GM13977 (cell line): ENCODE data around the gene MAD1L1.

Experiments
- DNase-seq: peaks from one replicate; pipeline ENCODE4 v3.0.0; 2012; ENCODE audit warnings: low spot score
- in situ Hi-C: fragments of 300-500 bp; cut with MboI; formaldehyde crosslinking; loops from one replicate; pipeline ENCODE4 v1.12.0; 2022; ENCODE audit warnings: low sequenced_read_pairs, low pct_unique_long_range_greater_than_20kb, mixed read lengths, inconsistent platforms; ENCODE audit not compliant: unreplicated experiment
- TF ChIP-seq, protein P1 (sequence below): IDR thresholded peaks from 2 replicates; pipeline ENCODE4 v1.5.1; 2012; ENCODE audit warnings: mild to moderate bottlenecking, control low read depth; ENCODE audit not compliant: insufficient read depth; ENCODE audit errors: extremely low read depth, missing control alignments

Gene MAD1L1

DNA sequence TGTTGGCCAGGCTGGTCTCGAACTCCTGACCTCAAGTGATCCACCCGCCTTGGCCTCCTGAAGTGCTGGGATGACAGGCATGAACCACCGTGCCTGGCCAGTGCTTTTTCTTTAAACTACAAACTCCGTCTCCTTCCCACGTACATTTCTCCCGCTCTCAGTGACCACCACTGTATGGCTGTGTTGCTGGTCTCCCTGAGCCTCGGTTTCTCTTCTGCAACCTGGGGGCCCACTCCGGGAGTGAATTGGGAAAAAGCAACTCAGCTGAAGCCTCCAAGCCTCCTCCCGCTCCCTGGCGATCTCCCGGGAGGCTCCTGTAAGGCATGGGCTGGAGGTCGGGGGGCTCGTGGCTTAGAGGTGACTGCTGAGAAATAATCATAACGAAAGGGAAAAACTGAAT lies 426.4 kb downstream of the MAD1L1 start:
- no peak for DNase-seq
- in situ Hi-C loops = no loop called here
- TF ChIP-seq, protein P1, sequence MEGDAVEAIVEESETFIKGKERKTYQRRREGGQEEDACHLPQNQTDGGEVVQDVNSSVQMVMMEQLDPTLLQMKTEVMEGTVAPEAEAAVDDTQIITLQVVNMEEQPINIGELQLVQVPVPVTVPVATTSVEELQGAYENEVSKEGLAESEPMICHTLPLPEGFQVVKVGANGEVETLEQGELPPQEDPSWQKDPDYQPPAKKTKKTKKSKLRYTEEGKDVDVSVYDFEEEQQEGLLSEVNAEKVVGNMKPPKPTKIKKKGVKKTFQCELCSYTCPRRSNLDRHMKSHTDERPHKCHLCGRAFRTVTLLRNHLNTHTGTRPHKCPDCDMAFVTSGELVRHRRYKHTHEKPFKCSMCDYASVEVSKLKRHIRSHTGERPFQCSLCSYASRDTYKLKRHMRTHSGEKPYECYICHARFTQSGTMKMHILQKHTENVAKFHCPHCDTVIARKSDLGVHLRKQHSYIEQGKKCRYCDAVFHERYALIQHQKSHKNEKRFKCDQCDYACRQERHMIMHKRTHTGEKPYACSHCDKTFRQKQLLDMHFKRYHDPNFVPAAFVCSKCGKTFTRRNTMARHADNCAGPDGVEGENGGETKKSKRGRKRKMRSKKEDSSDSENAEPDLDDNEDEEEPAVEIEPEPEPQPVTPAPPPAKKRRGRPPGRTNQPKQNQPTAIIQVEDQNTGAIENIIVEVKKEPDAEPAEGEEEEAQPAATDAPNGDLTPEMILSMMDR = no peak

DNA sequence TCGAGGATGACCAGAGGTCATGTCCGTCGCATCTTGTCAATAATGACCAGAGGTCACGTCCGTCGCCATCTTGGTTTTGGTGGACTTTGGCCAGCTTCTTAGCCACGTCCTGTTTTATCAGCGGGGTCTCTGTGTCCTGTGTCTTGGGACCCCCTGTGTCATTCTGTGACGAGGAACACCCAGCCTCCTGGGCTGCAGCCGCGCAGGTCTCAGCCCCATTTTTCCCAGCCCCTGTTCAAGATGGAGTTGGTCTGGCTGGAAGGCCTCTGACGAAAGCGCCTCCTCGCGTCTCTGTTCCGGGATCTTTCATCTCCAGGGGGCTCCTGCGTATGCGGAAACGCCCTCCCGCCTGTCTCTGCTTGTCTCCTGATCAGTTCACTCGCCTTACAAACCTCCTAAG lies 428.4 kb downstream of the MAD1L1 start:
- in situ Hi-C loops = no loop called here
- TF ChIP-seq, protein P1 = no peak
- no peak for DNase-seq

GRCh38 chr7:1802899-1803298 lies 429.8 kb downstream of the MAD1L1 start:
- TF ChIP-seq, protein P1 = no peak
- no peak for DNase-seq
- in situ Hi-C loops = no loop called here

GRCh38 chr7:1800902-1801301 lies 431.8 kb downstream of the MAD1L1 start:
- TF ChIP-seq, protein P1 = no peak
- DNase-seq = no peak
- in situ Hi-C loops = no loop called here

DNA sequence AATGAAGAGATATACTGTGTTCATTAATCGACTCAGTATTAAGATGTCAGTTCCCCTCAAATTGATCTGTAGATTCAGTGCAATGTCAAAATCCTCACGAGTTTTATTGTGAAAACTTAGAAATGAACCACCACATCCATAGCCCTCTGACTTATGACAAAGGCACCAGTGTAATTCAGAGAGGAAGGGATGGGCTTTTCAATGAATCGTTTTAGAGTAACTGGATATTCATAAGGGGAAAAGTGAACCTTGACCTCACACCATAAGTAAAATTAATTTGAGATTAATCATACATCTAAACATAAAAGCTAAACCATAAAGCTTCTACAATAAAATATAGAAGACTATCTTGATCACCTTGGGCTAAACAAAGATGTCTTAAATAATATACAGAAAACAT lies 434.6 kb downstream of the MAD1L1 start:
- DNase-seq = no peak
- TF ChIP-seq, protein P1 = no peak
- in situ Hi-C loops = no loop called here

DNA sequence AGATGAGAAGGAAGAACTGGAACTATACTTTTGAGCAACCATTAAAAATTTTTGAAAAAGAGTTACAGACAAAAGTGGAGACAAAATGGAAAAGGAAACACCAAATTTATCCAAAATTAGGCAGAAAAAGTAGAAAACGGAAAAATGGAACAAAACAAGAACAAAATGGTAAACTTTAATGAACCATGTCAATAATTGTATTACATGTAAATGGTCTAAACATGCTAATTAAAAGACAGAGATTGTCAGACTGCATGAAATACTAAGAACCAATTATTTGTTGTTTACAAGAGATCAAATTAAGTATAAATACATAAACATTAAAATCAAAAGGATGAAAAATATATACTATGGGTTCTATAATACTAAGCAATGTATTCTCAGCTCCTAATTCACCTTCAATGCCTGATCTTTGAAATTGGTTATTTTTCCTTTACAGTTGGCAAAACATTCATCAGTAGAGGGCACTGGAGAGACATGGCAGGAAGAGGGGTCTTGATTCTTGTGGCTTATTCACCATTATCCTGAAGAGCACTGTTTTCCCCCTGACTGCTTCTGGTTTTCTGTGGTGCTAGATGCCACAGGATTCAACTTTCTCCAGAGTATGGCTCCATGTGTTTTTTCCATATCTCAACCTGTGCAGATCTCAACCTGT lies 437.7 kb downstream of the MAD1L1 start:
- in situ Hi-C loops = no loop called here
- TF ChIP-seq, protein P1 = peak; percentile 50
- DNase-seq = no peak

DNA sequence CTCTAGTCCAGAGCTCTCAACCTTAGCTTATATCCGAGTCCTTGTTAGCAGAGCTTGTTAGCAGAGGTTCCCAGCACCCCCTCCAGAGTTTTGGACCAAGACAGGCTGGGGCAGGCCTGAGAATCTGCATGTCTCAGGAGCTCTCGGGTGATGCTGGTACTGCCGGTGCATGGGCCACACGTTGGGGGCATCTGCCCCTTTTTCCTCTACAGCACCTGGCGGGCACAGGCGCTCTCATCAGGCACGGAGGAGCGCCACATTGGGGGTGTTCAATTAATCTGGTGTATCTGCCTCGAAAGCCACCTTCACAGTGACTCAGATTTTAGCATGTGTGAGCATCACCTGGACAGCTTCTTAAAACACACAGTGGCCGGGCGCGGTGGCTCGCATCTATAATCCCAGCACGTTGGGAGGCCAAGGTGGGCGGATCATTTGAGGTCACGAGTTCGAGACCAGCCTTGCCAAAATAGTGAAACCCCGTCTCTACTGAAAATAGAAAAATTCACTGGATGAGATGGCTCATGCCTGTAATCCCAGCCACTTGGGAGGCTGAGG lies 445.0 kb downstream of the MAD1L1 start:
- TF ChIP-seq, protein P1 = no peak
- in situ Hi-C loops = no loop called here
- DNase-seq = no peak
